IMR-90 (cell line): ENCODE results near the gene DDC. TPM values are rescaled to one million over a fixed set of nuclear protein-coding genes. Genes with fewer than 3 reads are reported as not detected.

Experiments
- ATAC-seq: fragments of 200-7000 bp; cut with Tn5 transposase; 2 replicates; pipeline ENCODE4 v1.9.1; 2020; ENCODE audit warnings: low read depth, mild to moderate bottlenecking, moderate library complexity
- BruUV-seq: library from RNA; stranded (reverse); fragments of 400-500 nt; replicated peaks from 2 replicates; lab custom pipeline; 2021; lab: Mats Ljungman, UMichigan
- CTCF ChIA-PET: fragments of 300-600 bp; formaldehyde crosslinking; extraction: SDS; loops from one replicate; lab custom pipeline; 2021; ENCODE audit warnings: antibody characterized with exemption; lab: Yijun Ruan, JAX
- POLR2A ChIA-PET: fragments of 300-600 bp; sonication (Branson Sonifier 250); formaldehyde crosslinking; loops from one replicate; lab custom pipeline; 2022; ENCODE audit warnings: antibody characterized with exemption; ENCODE audit not compliant: unreplicated experiment; lab: Charles Lee
- DNase-seq: peaks from one replicate; pipeline ENCODE4 v3.0.0; 2013
- H2AFZ ChIP-seq: replicated peaks from 2 replicates; pipeline ENCODE3; 2013; ENCODE audit warnings: low read length, mild to moderate bottlenecking; ENCODE audit not compliant: poor library complexity
- H2AK5ac ChIP-seq: 2 replicates; pipeline ENCODE4 v1.6.1; 2013; ENCODE audit warnings: low read depth, low read length, inconsistent platforms
- H2AK9ac ChIP-seq: replicated peaks from 2 replicates; pipeline ENCODE3; 2013; ENCODE audit warnings: mild to moderate bottlenecking, low read depth, low read length, moderate library complexity; ENCODE audit not compliant: poor library complexity
- H2BK120ac ChIP-seq: 2 replicates; pipeline ENCODE4 v1.6.1; 2013; ENCODE audit warnings: low read depth, low read length, inconsistent platforms
- H2BK15ac ChIP-seq: 3 replicates; pipeline ENCODE4 v1.6.1; 2013; ENCODE audit warnings: low read depth, low read length, inconsistent platforms
- H2BK20ac ChIP-seq: 2 replicates; pipeline ENCODE4 v1.6.1; 2013; ENCODE audit warnings: low read depth, mild to moderate bottlenecking, inconsistent platforms, low read length, moderate library complexity
- H2BK5ac ChIP-seq: 2 replicates; pipeline ENCODE4 v1.6.1; 2013; ENCODE audit warnings: mild to moderate bottlenecking, low read depth, low read length, inconsistent platforms; ENCODE audit not compliant: poor library complexity, severe bottlenecking
- H3K14ac ChIP-seq: replicated peaks from 2 replicates; pipeline ENCODE4 v1.6.1; 2013; ENCODE audit warnings: low read depth, low read length, inconsistent platforms
- H3K18ac ChIP-seq: 2 replicates; pipeline ENCODE4 v1.6.1; 2013; ENCODE audit warnings: low read depth, low read length, control low read depth
- H3K23ac ChIP-seq: 2 replicates; pipeline ENCODE4 v1.6.1; 2013; ENCODE audit warnings: low read depth, low read length, inconsistent platforms
- H3K27ac ChIP-seq: 2 replicates; pipeline ENCODE4 v1.5.1; 2013; ENCODE audit warnings: mild to moderate bottlenecking, control low read depth, low read length; ENCODE audit not compliant: insufficient read depth
- H3K27me3 ChIP-seq: 2 replicates; pipeline ENCODE4 v1.6.1; 2013; ENCODE audit warnings: low read length; ENCODE audit not compliant: control insufficient read depth, insufficient read depth
- H3K36me3 ChIP-seq: 2 replicates; pipeline ENCODE4 v1.6.1; 2013; ENCODE audit warnings: low read length, mixed read lengths; ENCODE audit not compliant: control insufficient read depth, insufficient read depth
- H3K4ac ChIP-seq: 2 replicates; pipeline ENCODE4 v1.6.1; 2013; ENCODE audit warnings: low read depth, low read length, inconsistent platforms
- H3K4me1 ChIP-seq: 2 replicates; pipeline ENCODE4 v1.6.1; 2013; ENCODE audit warnings: low read length, mixed read lengths; ENCODE audit not compliant: control insufficient read depth, insufficient read depth
- H3K4me2 ChIP-seq: 2 replicates; pipeline ENCODE4 v1.6.1; 2013; ENCODE audit warnings: low read depth, mild to moderate bottlenecking, control low read depth, low read length, moderate library complexity
- H3K4me3 ChIP-seq: 2 replicates; pipeline ENCODE4 v1.5.1; 2013; ENCODE audit warnings: low read depth, mild to moderate bottlenecking, control low read depth, low read length, moderate library complexity; ENCODE audit not compliant: insufficient read depth
- H3K56ac ChIP-seq: 2 replicates; pipeline ENCODE4 v1.6.1; 2013; ENCODE audit warnings: low read length, inconsistent platforms; ENCODE audit not compliant: insufficient read depth; ENCODE audit errors: extremely low read depth
- H3K79me1 ChIP-seq, 2 experiments: 2 replicates each; pipeline ENCODE4 v1.6.1; 2013; ENCODE audit warnings: low read length in 2 of 2, inconsistent platforms in 1 of 2, low read depth in 1 of 2
- H3K9ac ChIP-seq: 2 replicates; pipeline ENCODE4 v1.6.1; 2013; ENCODE audit warnings: low read depth, low read length, control low read depth
- H3K9me1 ChIP-seq: 2 replicates; pipeline ENCODE4 v1.6.1; 2013; ENCODE audit warnings: low read length, inconsistent platforms; ENCODE audit not compliant: insufficient read depth
- H3K9me3 ChIP-seq: 2 replicates; pipeline ENCODE4 v1.6.1; 2013; ENCODE audit warnings: low read length; ENCODE audit not compliant: control insufficient read depth, insufficient read depth
- H4K20me1 ChIP-seq: 2 replicates; pipeline ENCODE4 v1.6.1; 2013; ENCODE audit warnings: low read length, inconsistent platforms; ENCODE audit not compliant: insufficient read depth
- H4K5ac ChIP-seq: 2 replicates; pipeline ENCODE4 v1.6.1; 2013; ENCODE audit warnings: mild to moderate bottlenecking, low read depth, low read length, control low read depth
- H4K8ac ChIP-seq, 2 experiments: 2 replicates each; pipeline ENCODE4 v1.6.1; 2013; ENCODE audit warnings: low read depth in 2 of 2, low read length in 2 of 2, control low read depth in 1 of 2, inconsistent platforms in 1 of 2
- H4K91ac ChIP-seq: 2 replicates; pipeline ENCODE4 v1.6.1; 2013; ENCODE audit warnings: low read depth, low read length, inconsistent platforms; ENCODE audit not compliant: insufficient read depth
- BHLHE40 ChIP-seq: fragments of 150-350 bp; IDR thresholded peaks from 2 replicates; pipeline ENCODE4 v1.6.1; 2016; ENCODE audit warnings: mild to moderate bottlenecking, low read depth, low read length
- CEBPB ChIP-seq: IDR thresholded peaks from 2 replicates; pipeline ENCODE4 v1.6.1; 2012; ENCODE audit warnings: low read depth, low read length, improper control_type of control experiment
- CHD1 ChIP-seq: IDR thresholded peaks from 2 replicates; pipeline ENCODE4 v1.6.1; 2012; ENCODE audit warnings: low read depth, low read length, improper control_type of control experiment
- CTCF ChIP-seq: conservative IDR thresholded peaks from 2 replicates; pipeline ENCODE4 v1.5.1; 2012; ENCODE audit warnings: mild to moderate bottlenecking, low read depth, low read length, improper control_type of control experiment
- ELK1 ChIP-seq: fragments of 150-350 bp; IDR thresholded peaks from 2 replicates; pipeline ENCODE4 v1.6.1; 2016; ENCODE audit warnings: low read depth, mild to moderate bottlenecking, low read length, moderate library complexity, borderline replicate concordance
- FOS ChIP-seq: fragments of 150-350 bp; IDR thresholded peaks from 2 replicates; pipeline ENCODE4 v1.6.1; 2016; ENCODE audit warnings: low read depth, low read length
- MAFK ChIP-seq: IDR thresholded peaks from 2 replicates; pipeline ENCODE4 v1.6.1; 2012; ENCODE audit warnings: low read depth, low read length, improper control_type of control experiment
- MAZ ChIP-seq: IDR thresholded peaks from 2 replicates; pipeline ENCODE4 v1.6.1; 2012; ENCODE audit warnings: low read depth, mild to moderate bottlenecking, low read length, improper control_type of control experiment, moderate library complexity, borderline replicate concordance
- MXI1 ChIP-seq: IDR thresholded peaks from 2 replicates; pipeline ENCODE4 v1.6.1; 2012; ENCODE audit warnings: low read depth, mild to moderate bottlenecking, low read length, moderate library complexity, borderline replicate concordance
- NFE2L2 ChIP-seq: fragments of 150-350 bp; IDR thresholded peaks from 2 replicates; pipeline ENCODE4 v1.6.1; 2016; ENCODE audit warnings: low read depth, mild to moderate bottlenecking, low read length
- POLR2A ChIP-seq: IDR thresholded peaks from 2 replicates; pipeline ENCODE4 v1.6.1; 2012; ENCODE audit warnings: mild to moderate bottlenecking, low read depth, low read length
- RAD21 ChIP-seq: IDR thresholded peaks from 2 replicates; pipeline ENCODE4 v1.6.1; 2012; ENCODE audit warnings: low read length, improper control_type of control experiment
- RCOR1 ChIP-seq: IDR thresholded peaks from 2 replicates; pipeline ENCODE4 v1.6.1; 2012; ENCODE audit warnings: mild to moderate bottlenecking, low read length, improper control_type of control experiment; ENCODE audit not compliant: insufficient replicate concordance
- RFX5 ChIP-seq: IDR thresholded peaks from 2 replicates; pipeline ENCODE4 v1.8.0; 2012; ENCODE audit warnings: low read depth, mild to moderate bottlenecking, low read length, moderate library complexity
- SMC3 ChIP-seq: fragments of 150-350 bp; IDR thresholded peaks from 2 replicates; pipeline ENCODE4 v1.6.1; 2016; ENCODE audit warnings: low read depth, mild to moderate bottlenecking, antibody characterized with exemption, low read length, moderate library complexity
- USF2 ChIP-seq: fragments of 150-350 bp; IDR thresholded peaks from 2 replicates; pipeline ENCODE4 v1.6.1; 2017; ENCODE audit warnings: mild to moderate bottlenecking, antibody characterized with exemption, low read length, low read depth
- WGBS, 2 experiments: methylation state at CpG; one replicate each; pipeline versions ENCODE4 v1.1.5 to v1.1.7; 2013; ENCODE audit warnings: missing lambda C conversion rate in 2 of 2; ENCODE audit not compliant: insufficient read length in 1 of 2; ENCODE audit errors: extremely low coverage in 2 of 2; 5-methylcytosine and 5-hydroxymethylcytosine counted together
- dilution Hi-C: fragments of 300-500 bp; cut with HindIII; formaldehyde crosslinking; loops from one replicate; pipeline ENCODE4 v1.14.3; 2018; ENCODE audit warnings: low sequenced_read_pairs; ENCODE audit not compliant: unreplicated experiment
- in situ Hi-C: fragments of 300-500 bp; cut with MboI; formaldehyde crosslinking; loops from 3 replicates; pipeline ENCODE4 v1.14.3; 2019; ENCODE audit warnings: low sequenced_read_pairs, inconsistent platforms, mixed read lengths
- intact Hi-C: fragments of 100-400 bp; cut with micrococcal nuclease; formaldehyde crosslinking; loops from 2 replicates; pipeline ENCODE4 v1.10.0; 2022
- polyA plus RNA-seq, 3 experiments: library from polyadenylated mRNA; depleted of rRNA; stranded (reverse); fragments of >200 nt; gene quantifications; 2 replicates each; pipeline ENCODE4 v1.2.3, GENCODE V29; 2012; ENCODE audit warnings: low replicate concordance in 1 of 3
- total RNA-seq: library from RNA; depleted of rRNA; stranded (reverse); fragments of >200 nt; gene quantifications from 2 replicates; pipeline ENCODE4 v1.2.3, GENCODE V29; 2012

DDC gene
- total and polyA plus RNA-seq, 2 of the 4 experiments (the other 2 are of a cell fraction), result not detected

- in situ Hi-C loops, result no loop called here
- WGBS, 2 experiments, result 100% methylated on average over 2 of the region's 4 CpGs; no CpG with 5 or more reads in 1 of the 2 experiments
- H3K18ac ChIP-seq, result no peak overlapping the region
- H2AFZ ChIP-seq, result no peak overlapping the region
- no peak overlapping the region for H4K5ac ChIP-seq
- H3K56ac ChIP-seq, result no peak overlapping the region
- no peak overlapping the region for H3K14ac ChIP-seq
- no peak overlapping the region for H2BK120ac ChIP-seq
- no peak overlapping the region for H3K23ac ChIP-seq
- no peaks in the 10 kb centered on the region for H3K9me3 ChIP-seq
- no peaks in the 10 kb centered on the region for H3K9me1 ChIP-seq
- H4K20me1 ChIP-seq, result no peaks in the 10 kb centered on the region
- no peak overlapping the region for H2BK5ac ChIP-seq
- TF ChIP-seq MAZ, result no peak
- TF ChIP-seq NFE2L2, result no peak
- TF ChIP-seq USF2, result no peak
- TF ChIP-seq RAD21, result no peak
- TF ChIP-seq RCOR1, result no peak
- TF ChIP-seq CTCF, result no peak
- no peak for TF ChIP-seq ELK1
- no peak for TF ChIP-seq POLR2A
- TF ChIP-seq FOS, result no peak
- TF ChIP-seq BHLHE40, result no peak
- no peak for TF ChIP-seq MXI1
- TF ChIP-seq CHD1, result no peak
- no peak for TF ChIP-seq CEBPB
- no peak for TF ChIP-seq MAFK
- no peak for TF ChIP-seq RFX5
- TF ChIP-seq SMC3, result no peak
- ATAC-seq, result no peak
- CTCF ChIA-PET, result no interaction called here
- H3K4me2 ChIP-seq, result no peak overlapping the region
- peaks cover 2% of the 10 kb centered on the region for H3K4me1 ChIP-seq
- H2BK15ac ChIP-seq, result no peak overlapping the region
- no peaks in the 10 kb centered on the region for H3K79me1 ChIP-seq
- no TSS peak for BruUV-seq
- no peak overlapping the region for H3K4me3 ChIP-seq
- H3K4ac ChIP-seq, result no peak overlapping the region
- no peaks in the 10 kb centered on the region for H3K36me3 ChIP-seq
- H2AK9ac ChIP-seq, result no peak overlapping the region
- no peak for DNase-seq
- H3K27ac ChIP-seq, result no peak overlapping the region
- POLR2A ChIA-PET, result no interaction called here
- no peak overlapping the region for H3K9ac ChIP-seq
- no peak overlapping the region for H2BK20ac ChIP-seq
- H4K8ac ChIP-seq, result no peak overlapping the region
- peaks cover 11% of the 10 kb centered on the region for H3K27me3 ChIP-seq
- no peak overlapping the region for H2AK5ac ChIP-seq
- H4K91ac ChIP-seq, result no peak overlapping the region
- intact Hi-C loops, result no loop called here
- dilution Hi-C loops, result no loop called here
These were observed 26.7 kb downstream of the DDC start for GRCh38 chr7:50538478-50538877.
